Peyer's patch (tissue), 4 donors: Measurements from ENCODE around the gene TIAM2. TPM values are rescaled to one million over a fixed set of nuclear protein-coding genes. Genes with fewer than 3 reads are reported as not detected.
"Not testable (repeated sequence)": the region's sequence is repeated elsewhere in the genome, so short reads cannot be mapped to it uniquely, and the experiment has no call there.

Source experiments
- DNase-seq, 3 donors: peaks; one replicate each; pipeline ENCODE4 v3.0.0-alpha.2; 2017 to 2019
- H3K27ac ChIP-seq, 4 donors: fragments of 200-600 bp; sonication (generic); one replicate each; pipeline ENCODE4 v1.5.1; 2016 to 2019
- H3K27me3 ChIP-seq, 2 donors: fragments of 200-600 bp; sonication (generic); one replicate each; pipeline ENCODE4 v1.5.1; 2019
- H3K36me3 ChIP-seq, 3 donors: fragments of 200-600 bp; sonication (generic); one replicate each; pipeline ENCODE4 v1.5.1; 2016 to 2019
- H3K4me1 ChIP-seq, 4 donors: fragments of 200-600 bp; sonication (generic); one replicate each; pipeline ENCODE4 v1.5.1; 2016 to 2019
- H3K4me3 ChIP-seq, 4 donors: fragments of 200-600 bp; sonication (generic); 1 replicate in 3 of 4; 2 replicates in 1 of 4; pipeline ENCODE4 v1.5.1; 2016 to 2019; ENCODE audit warnings: mild to moderate bottlenecking in 1 of 4
- H3K9me3 ChIP-seq, 4 donors: fragments of 200-600 bp; sonication (generic); one replicate each; pipeline ENCODE4 v1.5.1; 2016 to 2019; ENCODE audit warnings: mild to moderate bottlenecking in 1 of 4
- CTCF ChIP-seq, 6 experiments: fragments of 450-650 bp in 4 of 6; fragments of 200-600 bp in 2 of 6; sonication (generic) in 1 of 6; IDR thresholded peaks; one replicate each; pipeline ENCODE4 v1.5.1; 2017 to 2019; ENCODE audit warnings: antibody characterized with exemption in 6 of 6, mild to moderate bottlenecking in 3 of 6, moderate library complexity in 1 of 6
- POLR2A ChIP-seq, 2 donors: fragments of 450-650 bp; IDR thresholded peaks; one replicate each; pipeline ENCODE4 v1.5.1; 2017; ENCODE audit warnings: antibody characterized with exemption in 2 of 2, mild to moderate bottlenecking in 2 of 2, moderate library complexity in 2 of 2
- total RNA-seq, 4 donors: library from RNA; depleted of rRNA; stranded (reverse); fragments of >200 nt; gene quantifications; one replicate each; pipeline ENCODE4 v1.1.0, GENCODE V29; 2016

The TIAM2 gene
- total RNA-seq, 4 donors from 2014 or later: 47.0 to 139 (median 91.9) TPM

GRCh38 chr6:155010940-155011339 is 15.8 kb downstream of the TIAM2 start:
- TF ChIP-seq POLR2A (IDR thresholded peaks at IDR 0.05): no peak
- TF ChIP-seq CTCF (IDR thresholded peaks at IDR 0.05): no peak
- H3K9me3 ChIP-seq: no peaks in the 10 kb centered on the region
- H3K27ac ChIP-seq: peak overlapping the region in 1 of 4 donors; percentile 55
- H3K4me3 ChIP-seq: no peak overlapping the region
- no peaks in the 10 kb centered on the region for H3K36me3 ChIP-seq
- DNase-seq: no peak
- H3K4me1 ChIP-seq: peaks cover 0 to 40% (median 0%) of the 10 kb centered on the region in 4 donors
- no peaks in the 10 kb centered on the region for H3K27me3 ChIP-seq

- no peak for DNase-seq
- H3K4me1 ChIP-seq: peaks cover 0 to 40% (median 0%) of the 10 kb centered on the region in 4 donors
- H3K9me3 ChIP-seq: no peaks in the 10 kb centered on the region
- no peaks in the 10 kb centered on the region for H3K36me3 ChIP-seq
- H3K4me3 ChIP-seq: no peak overlapping the region
- peak overlapping the region in 2 of 4 donors; percentile 55 to 57 for H3K27ac ChIP-seq
- peak in 1 of 2 donors; percentile 19 for TF ChIP-seq POLR2A (IDR thresholded peaks at IDR 0.05)
- TF ChIP-seq CTCF (IDR thresholded peaks at IDR 0.05): no peak
- no peaks in the 10 kb centered on the region for H3K27me3 ChIP-seq
Measured at GRCh38 chr6:155011809-155012291, 16.7 kb downstream of the TIAM2 start.

GRCh38 chr6:155013457-155013876 is 18.4 kb downstream of the TIAM2 start:
- TF ChIP-seq POLR2A (IDR thresholded peaks at IDR 0.05) (no peak), CTCF (IDR thresholded peaks at IDR 0.05) (no peak)
- no peak overlapping the region for H3K27ac ChIP-seq
- DNase-seq: no peak

GRCh38 chr6:155014137-155014536 is 19.0 kb downstream of the TIAM2 start:
- DNase-seq: no peak
- no peaks in the 10 kb centered on the region for H3K27me3 ChIP-seq
- no peaks in the 10 kb centered on the region for H3K36me3 ChIP-seq
- H3K4me1 ChIP-seq: peaks cover 0 to 40% (median 0%) of the 10 kb centered on the region in 4 donors
- H3K9me3 ChIP-seq: no peaks in the 10 kb centered on the region
- TF ChIP-seq POLR2A (IDR thresholded peaks at IDR 0.05): no peak
- TF ChIP-seq CTCF (IDR thresholded peaks at IDR 0.05): no peak
- no peak overlapping the region for H3K4me3 ChIP-seq
- H3K27ac ChIP-seq: no peak overlapping the region

More at GRCh38 chr6:155013457-155013876, 18.4 kb downstream of the TIAM2 start:
- Histone ChIP-seq H3K36me3 (no peaks in the 10 kb centered on the region), H3K4me1 (peaks cover 0 to 40% (median 0%) of the 10 kb centered on the region in 4 donors), H3K9me3 (no peaks in the 10 kb centered on the region), H3K4me3 (no peak overlapping the region), H3K27me3 (no peaks in the 10 kb centered on the region)

- H3K4me1 ChIP-seq: peaks cover 0 to 40% (median 0%) of the 10 kb centered on the region in 4 donors
- H3K36me3 ChIP-seq: no peaks in the 10 kb centered on the region
- H3K27ac ChIP-seq: no peak overlapping the region
- DNase-seq: no peak
- no peaks in the 10 kb centered on the region for H3K27me3 ChIP-seq
- no peak for TF ChIP-seq CTCF (IDR thresholded peaks at IDR 0.05)
- no peak overlapping the region for H3K4me3 ChIP-seq
- no peaks in the 10 kb centered on the region for H3K9me3 ChIP-seq
Measured at GRCh38 chr6:155014670-155015300, 19.7 kb downstream of the TIAM2 start.

GRCh38 chr6:155018415-155018814 is 23.3 kb downstream of the TIAM2 start:
- H3K27me3 ChIP-seq, H3K4me3 ChIP-seq, H3K27ac ChIP-seq, H3K36me3 ChIP-seq, H3K9me3 ChIP-seq, DNase-seq: not testable (repeated sequence)
- peaks cover 0 to 25% (median 0%) of the 10 kb centered on the region in 4 donors for H3K4me1 ChIP-seq
